Measurements from ENCODE around the gene USP5. TPM values are rescaled to one million over a fixed set of nuclear protein-coding genes. Genes with fewer than 3 reads are reported as not detected.

USP5 gene
- total RNA-seq, 1 donor from 2014 or later = 36.6 TPM

- DNase-seq (ENCODE audit: extremely low spot score in 2 of 2) = no peak
- no peaks in the 10 kb centered on the region for H3K9me3 ChIP-seq
- peaks cover 0 to 9% of the 10 kb centered on the region in 2 donors for H3K36me3 ChIP-seq
- H3K4me1 ChIP-seq = peaks cover 42% of the 10 kb centered on the region
- H3K27me3 ChIP-seq = no peaks in the 10 kb centered on the region
- TF ChIP-seq POLR2A (IDR thresholded peaks at IDR 0.05) (no peak), POLR2AphosphoS5 (IDR thresholded peaks at IDR 0.05; ENCODE audit: insufficient read depth in 1 of 2, low read depth in 1 of 2) (no peak), CTCF (IDR thresholded peaks at IDR 0.05) (no peak)
- H3K4me3 ChIP-seq = peak overlapping the region; percentile 90
- intact Hi-C loops (cut with DNase I) = loop anchor here (5.0 kb wide), 3 partner anchors 62 to 212 kb away; partner anchors contain the start of genes MLF2 and PTMS
- peak overlapping the region; percentile 92 for H3K27ac ChIP-seq
Observed at GRCh38 chr12:6829536-6830220, 22.3 kb upstream of the USP5 start.

- Histone ChIP-seq H3K4me1 (peaks cover 35% of the 10 kb centered on the region), H3K36me3 (peaks cover 0 to 9% of the 10 kb centered on the region in 2 donors), H3K9me3 (no peaks in the 10 kb centered on the region), H3K4me3 (peak overlapping the region in 1 of 2 donors; percentile 90), H3K27me3 (no peaks in the 10 kb centered on the region), H3K27ac (no peak overlapping the region)
- no peak for DNase-seq (ENCODE audit: extremely low spot score in 2 of 2)
- no peak for TF ChIP-seq POLR2A (IDR thresholded peaks at IDR 0.05)
- no peak for TF ChIP-seq CTCF (IDR thresholded peaks at IDR 0.05)
- TF ChIP-seq POLR2AphosphoS5 (IDR thresholded peaks at IDR 0.05; ENCODE audit: insufficient read depth in 1 of 2, low read depth in 1 of 2) = no peak
- intact Hi-C loops (cut with DNase I) = no loop called here
Observed at GRCh38 chr12:6830286-6830890, 21.6 kb upstream of the USP5 start.

GRCh38 chr12:6830999-6831398 is 21.0 kb upstream of the USP5 start:
- H3K9me3 ChIP-seq = no peaks in the 10 kb centered on the region
- no peak for DNase-seq (ENCODE audit: extremely low spot score in 2 of 2)
- H3K4me1 ChIP-seq = peaks cover 29% of the 10 kb centered on the region
- intact Hi-C loops (cut with DNase I) = no loop called here
- no peaks in the 10 kb centered on the region for H3K27me3 ChIP-seq
- no peak overlapping the region for H3K27ac ChIP-seq
- H3K36me3 ChIP-seq = peaks cover 0 to 9% of the 10 kb centered on the region in 2 donors
- TF ChIP-seq POLR2A (IDR thresholded peaks at IDR 0.05) (no peak), POLR2AphosphoS5 (IDR thresholded peaks at IDR 0.05; ENCODE audit: insufficient read depth in 1 of 2, low read depth in 1 of 2) (no peak), CTCF (IDR thresholded peaks at IDR 0.05) (no peak)
- no peak overlapping the region for H3K4me3 ChIP-seq

GRCh38 chr12:6831450-6831995 is 20.4 kb upstream of the USP5 start:
- TF ChIP-seq POLR2A (IDR thresholded peaks at IDR 0.05) (no peak), POLR2AphosphoS5 (IDR thresholded peaks at IDR 0.05; ENCODE audit: insufficient read depth in 1 of 2, low read depth in 1 of 2) (no peak), CTCF (IDR thresholded peaks at IDR 0.05) (no peak)
- Histone ChIP-seq H3K27ac (no peak overlapping the region), H3K4me3 (no peak overlapping the region), H3K9me3 (no peaks in the 10 kb centered on the region), H3K36me3 (peaks cover 0 to 9% of the 10 kb centered on the region in 2 donors), H3K4me1 (peaks cover 29% of the 10 kb centered on the region), H3K27me3 (no peaks in the 10 kb centered on the region)
- DNase-seq (ENCODE audit: extremely low spot score in 2 of 2) = no peak
- intact Hi-C loops (cut with DNase I) = no loop called here

- Histone ChIP-seq H3K27ac (no peak overlapping the region), H3K9me3 (no peaks in the 10 kb centered on the region), H3K4me3 (no peak overlapping the region), H3K36me3 (peaks cover 0 to 13% of the 10 kb centered on the region in 2 donors), H3K4me1 (peaks cover 23% of the 10 kb centered on the region), H3K27me3 (no peaks in the 10 kb centered on the region)
- intact Hi-C loops (cut with DNase I) = no loop called here
- TF ChIP-seq POLR2A (IDR thresholded peaks at IDR 0.05) (no peak), POLR2AphosphoS5 (IDR thresholded peaks at IDR 0.05; ENCODE audit: insufficient read depth in 1 of 2, low read depth in 1 of 2) (no peak), CTCF (IDR thresholded peaks at IDR 0.05) (no peak)
- DNase-seq (ENCODE audit: extremely low spot score in 2 of 2) = no peak
Observed at GRCh38 chr12:6832125-6832524, 19.8 kb upstream of the USP5 start.

Data from vagina (tissue), 2 donors.